ENCODE measurements around the gene PARD3B. TPM values are rescaled to one million over a fixed set of nuclear protein-coding genes. Genes with fewer than 3 reads are reported as not detected.

The PARD3B gene
- total RNA-seq, 1 experiment from 2014 or later, result 6.4 TPM

DNA sequence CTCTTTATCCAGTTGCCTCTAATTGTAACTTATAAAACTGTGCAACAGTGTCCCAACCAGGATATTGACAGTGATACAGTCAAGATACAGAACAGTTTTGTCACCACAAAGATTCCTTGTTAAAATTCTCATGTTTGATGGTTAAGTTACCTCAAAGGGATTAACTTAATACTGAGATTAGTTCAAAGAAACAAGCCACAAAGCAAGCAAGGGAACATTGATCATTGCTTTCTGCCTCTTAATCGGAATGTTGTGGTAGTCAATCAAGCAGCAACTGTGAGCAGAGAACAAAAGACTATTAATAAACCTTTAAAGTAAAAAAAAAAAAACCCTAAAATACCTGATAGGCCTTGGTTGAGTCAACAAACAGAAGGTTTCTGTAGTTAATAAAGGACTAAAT lies 352.3 kb downstream of the PARD3B start:
- H3K27me3 Mint-ChIP-seq (ENCODE audit: low read depth), result peaks cover 2% of the 10 kb centered on the region; the same call in 1 of the 2 replicates
- no peak overlapping the region for H3T11ph ChIP-seq (ENCODE audit: low read length)
- H3K23ac ChIP-seq (ENCODE audit: insufficient read length, low read depth, low read length), result no peak overlapping the region
- WGBS (ENCODE audit: extremely low coverage, insufficient read length, low lambda C conversion rate), result no CpG with 5 or more reads among the region's 1 CpG
- H3K79me1 ChIP-seq (ENCODE audit: insufficient read depth, low read depth, low read length, poor library complexity, severe bottlenecking), result no peaks in the 10 kb centered on the region
- no peak overlapping the region for H3K27ac Mint-ChIP-seq
- no peak overlapping the region for H3K18ac ChIP-seq (ENCODE audit: insufficient read length, low read depth, low read length)
- no peak overlapping the region for H2BK5ac ChIP-seq (ENCODE audit: insufficient read length, low read length)
- no peak overlapping the region for H4K91ac ChIP-seq (ENCODE audit: insufficient read length, low read depth, low read length)
- H4K20me1 ChIP-seq (ENCODE audit: control insufficient read depth, insufficient read depth, insufficient read length), result no peaks in the 10 kb centered on the region
- H2BK20ac ChIP-seq (ENCODE audit: low read depth, low read length, poor library complexity, severe bottlenecking), result no peak overlapping the region
- H3K4me2 ChIP-seq (ENCODE audit: insufficient read depth, insufficient read length, low read length), result no peak overlapping the region
- peaks cover 0 to 6% (median 0%) of the 10 kb centered on the region in 3 experiments; a peak in 2 of 7 replicates for H3K36me3 Mint-ChIP-seq (ENCODE audit: insufficient read depth in 1 of 3, low read depth in 3 of 3)
- DNase-seq, result no peak
- no peak overlapping the region for H3K9ac ChIP-seq (ENCODE audit: extremely low read depth, insufficient read length, low read length)
- no peak overlapping the region for H3K56ac ChIP-seq (ENCODE audit: insufficient read length, low read depth, low read length)
- no peaks in the 10 kb centered on the region for H3K9me3 ChIP-seq (ENCODE audit: control insufficient read depth, low read depth, low read length)
- H3K14ac ChIP-seq (ENCODE audit: insufficient read depth, low read length), result no peak overlapping the region
- no peaks in the 10 kb centered on the region for H3K4me1 ChIP-seq (ENCODE audit: insufficient read depth, low read length)
- H3K27ac ChIP-seq (ENCODE audit: insufficient read length, low read depth, low read length), result no peak overlapping the region
- peaks cover 4 to 9% of the 10 kb centered on the region in 2 experiments; a peak in 4 of 5 replicates for H3K9me3 Mint-ChIP-seq
- no peak overlapping the region for H4K8ac ChIP-seq (replicated peaks; ENCODE audit: insufficient read length, low read depth, low read length)
- no peak overlapping the region for H2BK12ac ChIP-seq (ENCODE audit: insufficient read length, low read depth, low read length)
- TF ChIP-seq, protein P1, sequence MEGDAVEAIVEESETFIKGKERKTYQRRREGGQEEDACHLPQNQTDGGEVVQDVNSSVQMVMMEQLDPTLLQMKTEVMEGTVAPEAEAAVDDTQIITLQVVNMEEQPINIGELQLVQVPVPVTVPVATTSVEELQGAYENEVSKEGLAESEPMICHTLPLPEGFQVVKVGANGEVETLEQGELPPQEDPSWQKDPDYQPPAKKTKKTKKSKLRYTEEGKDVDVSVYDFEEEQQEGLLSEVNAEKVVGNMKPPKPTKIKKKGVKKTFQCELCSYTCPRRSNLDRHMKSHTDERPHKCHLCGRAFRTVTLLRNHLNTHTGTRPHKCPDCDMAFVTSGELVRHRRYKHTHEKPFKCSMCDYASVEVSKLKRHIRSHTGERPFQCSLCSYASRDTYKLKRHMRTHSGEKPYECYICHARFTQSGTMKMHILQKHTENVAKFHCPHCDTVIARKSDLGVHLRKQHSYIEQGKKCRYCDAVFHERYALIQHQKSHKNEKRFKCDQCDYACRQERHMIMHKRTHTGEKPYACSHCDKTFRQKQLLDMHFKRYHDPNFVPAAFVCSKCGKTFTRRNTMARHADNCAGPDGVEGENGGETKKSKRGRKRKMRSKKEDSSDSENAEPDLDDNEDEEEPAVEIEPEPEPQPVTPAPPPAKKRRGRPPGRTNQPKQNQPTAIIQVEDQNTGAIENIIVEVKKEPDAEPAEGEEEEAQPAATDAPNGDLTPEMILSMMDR (conservative IDR thresholded peaks at IDR 0.05), result no peak
- H3K79me2 ChIP-seq (ENCODE audit: insufficient read depth, low read length), result no peaks in the 10 kb centered on the region
- no peak overlapping the region for H2BK15ac ChIP-seq (ENCODE audit: low read depth, low read length)
- no peak overlapping the region for H2BK120ac ChIP-seq (ENCODE audit: low read depth, low read length, poor library complexity, severe bottlenecking)
- H3K4ac ChIP-seq (ENCODE audit: low read depth, low read length), result no peak overlapping the region
- no peaks in the 10 kb centered on the region for H3K27me3 ChIP-seq (ENCODE audit: insufficient read depth, low read length)
- H2AK5ac ChIP-seq (ENCODE audit: insufficient read length, low read length), result no peak overlapping the region
- H3K23me2 ChIP-seq (ENCODE audit: insufficient read length, low read depth, low read length, poor library complexity, severe bottlenecking), result no peaks in the 10 kb centered on the region
- no peak overlapping the region for H2AFZ ChIP-seq (ENCODE audit: low read length)
- 0 out of 4 replicates have a peak, but pooled peaks cover 0 to 3% of the 10 kb centered on the region in 2 experiments for H3K4me1 Mint-ChIP-seq
- H4K5ac ChIP-seq (ENCODE audit: insufficient read length, low read depth, low read length), result no peak overlapping the region
- H3K4me3 Mint-ChIP-seq, result no peak overlapping the region

Data from H9 (cell line).